ENCODE data around the gene TEKT2. TPM values are rescaled to one million over a fixed set of nuclear protein-coding genes. Genes with fewer than 3 reads are reported as not detected.

The TEKT2 gene
- total RNA-seq, 1 experiment from 2014 or later, result 0.20 TPM

- H3K4me1 ChIP-seq (ENCODE audit: insufficient read depth, low read length), result no peaks in the 10 kb centered on the region
- H2BK5ac ChIP-seq (ENCODE audit: insufficient read length, low read length), result no peak overlapping the region
- no peak overlapping the region for H2BK12ac ChIP-seq (ENCODE audit: insufficient read length, low read depth, low read length)
- Mint-ChIP-seq H3K9me3 (no peaks in the 10 kb centered on the region; a peak in 1 of 5 replicates), H3K4me1 (peaks cover 22 to 24% of the 10 kb centered on the region in 2 experiments), H3K27ac (no peak overlapping the region), H3K4me3 (no peak overlapping the region), H3K36me3 (ENCODE audit: insufficient read depth in 1 of 3, low read depth in 3 of 3) (peaks cover 21 to 46% (median 40%) of the 10 kb centered on the region in 3 experiments; a peak in 6 of 7 replicates), H3K27me3 (ENCODE audit: low read depth) (no peaks in the 10 kb centered on the region)
- H3K4ac ChIP-seq (ENCODE audit: low read depth, low read length), result no peak overlapping the region
- H3K56ac ChIP-seq (ENCODE audit: insufficient read length, low read depth, low read length), result no peak overlapping the region
- WGBS (ENCODE audit: extremely low coverage, insufficient read length, low lambda C conversion rate), result no CpG with 5 or more reads among the region's 7 CpGs
- H4K5ac ChIP-seq (ENCODE audit: insufficient read length, low read depth, low read length), result no peak overlapping the region
- H3K23me2 ChIP-seq (ENCODE audit: insufficient read length, low read depth, low read length, poor library complexity, severe bottlenecking), result peaks cover 6% of the 10 kb centered on the region
- no peaks in the 10 kb centered on the region for H4K20me1 ChIP-seq (ENCODE audit: control insufficient read depth, insufficient read depth, insufficient read length)
- no peak overlapping the region for H3K14ac ChIP-seq (ENCODE audit: insufficient read depth, low read length)
- no peaks in the 10 kb centered on the region for H3K9me3 ChIP-seq (ENCODE audit: control insufficient read depth, low read depth, low read length)
- TF ChIP-seq CTCF (conservative IDR thresholded peaks at IDR 0.05), result no peak
- no peaks in the 10 kb centered on the region for H3K79me1 ChIP-seq (ENCODE audit: insufficient read depth, low read depth, low read length, poor library complexity, severe bottlenecking)
- H3K9ac ChIP-seq (ENCODE audit: extremely low read depth, insufficient read length, low read length), result no peak overlapping the region
- H2BK20ac ChIP-seq (ENCODE audit: low read depth, low read length, poor library complexity, severe bottlenecking), result no peak overlapping the region
- no peak for DNase-seq
- H3T11ph ChIP-seq (ENCODE audit: low read length), result no peak overlapping the region
- no peaks in the 10 kb centered on the region for H3K27me3 ChIP-seq (ENCODE audit: insufficient read depth, low read length)
- H3K18ac ChIP-seq (ENCODE audit: insufficient read length, low read depth, low read length), result no peak overlapping the region
- no peak overlapping the region for H3K27ac ChIP-seq (ENCODE audit: insufficient read length, low read depth, low read length)
- no peak overlapping the region for H2BK120ac ChIP-seq (ENCODE audit: low read depth, low read length, poor library complexity, severe bottlenecking)
- no peak overlapping the region for H2AK5ac ChIP-seq (ENCODE audit: insufficient read length, low read length)
- no peak overlapping the region for H4K8ac ChIP-seq (replicated peaks; ENCODE audit: insufficient read length, low read depth, low read length)
- no peak overlapping the region for H2AFZ ChIP-seq (ENCODE audit: low read length)
- no peak overlapping the region for H2BK15ac ChIP-seq (ENCODE audit: low read depth, low read length)
- no peak overlapping the region for H3K23ac ChIP-seq (ENCODE audit: insufficient read length, low read depth, low read length)
- no peak overlapping the region for H4K91ac ChIP-seq (ENCODE audit: insufficient read length, low read depth, low read length)
- H3K4me2 ChIP-seq (ENCODE audit: insufficient read depth, insufficient read length, low read length), result no peak overlapping the region
- H3K79me2 ChIP-seq (ENCODE audit: insufficient read depth, low read length), result peaks cover 2% of the 10 kb centered on the region; the same call in 1 of the 2 replicates
Measured at GRCh38 chr1:36093226-36093625, 9.3 kb downstream of the TEKT2 start.

Data from H9 (cell line).